CD8-positive, alpha-beta memory T cell (primary cell): ENCODE data around the gene FKBP5. TPM values are rescaled to one million over a fixed set of nuclear protein-coding genes. Genes with fewer than 3 reads are reported as not detected.

Experiments used
- CTCF ChIA-PET: fragments of 350-600 bp; sonication (Branson Sonifier 250); formaldehyde crosslinking; loops from one replicate; lab custom pipeline; 2021; ENCODE audit warnings: antibody characterized with exemption; lab: Charles Lee
- POLR2A ChIA-PET: fragments of 350-600 bp; sonication (Branson Sonifier 250); formaldehyde crosslinking; loops from one replicate; lab custom pipeline; 2021; ENCODE audit warnings: antibody characterized with exemption; lab: Charles Lee
- DNase-seq, 5 donors: peaks; one replicate each; pipeline versions ENCODE4 v3.0.0 to v3.0.0-alpha.2; 2020 to 2022; ENCODE audit warnings: mixed read lengths in 1 of 5
- H3K27ac ChIP-seq: one replicate; pipeline ENCODE4 v1.7.0; 2013; ENCODE audit warnings: low read depth, mild to moderate bottlenecking, low read length, moderate library complexity
- H3K27me3 ChIP-seq: 2 replicates; pipeline ENCODE4 v1.7.0; 2013; ENCODE audit warnings: low read length, mild to moderate bottlenecking; ENCODE audit not compliant: insufficient read depth, poor library complexity, severe bottlenecking
- H3K36me3 ChIP-seq: 2 replicates; pipeline ENCODE4 v1.7.0; 2013; ENCODE audit warnings: mild to moderate bottlenecking, low read length, moderate library complexity; ENCODE audit not compliant: insufficient read depth
- H3K4me1 ChIP-seq: 2 replicates; pipeline ENCODE4 v1.7.0; 2013; ENCODE audit warnings: mild to moderate bottlenecking, low read length, moderate library complexity; ENCODE audit not compliant: insufficient read depth
- H3K4me3 ChIP-seq: 2 replicates; pipeline ENCODE4 v1.7.0; 2013; ENCODE audit warnings: mild to moderate bottlenecking, low read length
- H3K9me3 ChIP-seq: 2 replicates; pipeline ENCODE4 v1.7.0; 2013; ENCODE audit warnings: mild to moderate bottlenecking, low read length
- H3K27ac Mint-ChIP-seq, 8 donors: one replicate each; pipeline ENCODE4 v1.8.0; 2020 to 2021; ENCODE audit warnings: mixed read lengths in 8 of 8, mild to moderate bottlenecking in 6 of 8, inconsistent platforms in 3 of 8, moderate library complexity in 3 of 8
- H3K27me3 Mint-ChIP-seq, 2 donors: one replicate each; pipeline ENCODE4 v1.8.0; 2020 to 2021; ENCODE audit warnings: mixed read lengths in 2 of 2, mild to moderate bottlenecking in 1 of 2, moderate library complexity in 1 of 2
- H3K36me3 Mint-ChIP-seq, 3 donors: one replicate each; pipeline ENCODE4 v1.8.0; 2020 to 2021; ENCODE audit warnings: mixed read lengths in 3 of 3, inconsistent platforms in 1 of 3, mild to moderate bottlenecking in 1 of 3
- H3K4me1 Mint-ChIP-seq, 3 donors: one replicate each; pipeline ENCODE4 v1.8.0; 2020 to 2021; ENCODE audit warnings: mixed read lengths in 3 of 3, inconsistent platforms in 1 of 3, mild to moderate bottlenecking in 1 of 3
- H3K4me3 Mint-ChIP-seq, 7 donors: one replicate each; pipeline ENCODE4 v1.8.0; 2020 to 2021; ENCODE audit warnings: mixed read lengths in 7 of 7, mild to moderate bottlenecking in 6 of 7, moderate library complexity in 4 of 7, inconsistent platforms in 2 of 7
- H3K9me3 Mint-ChIP-seq, 5 donors: one replicate each; pipeline ENCODE4 v1.8.0; 2020 to 2022; ENCODE audit warnings: mixed read lengths in 5 of 5, mild to moderate bottlenecking in 3 of 5, moderate library complexity in 2 of 5, inconsistent platforms in 1 of 5
- polyA plus RNA-seq: library from polyadenylated mRNA; unstranded; fragments of 300-500 nt; fragmentation: Illumina TruSeq; gene quantifications from one replicate; pipeline ENCODE4 v1.2.3, GENCODE V29; 2021
- total RNA-seq, 2 experiments: library from RNA; stranded (reverse); gene quantifications; one replicate each; pipeline ENCODE4 v1.2.3, GENCODE V29; 2021

FKBP5 gene
- total and polyA plus RNA-seq, 3 experiments from 2014 or later = 55.7 to 192 (median 58.8) TPM

GRCh38 chr6:35687658-35688604 is 784 bp downstream of the FKBP5 start:
- ChIA-PET CTCF (interaction anchor here (0.7 to 2.8 kb wide), 10 partner anchors 11 to 104 kb away, joined by 3 to 16 read pairs (median 4); partner anchors contain the start of gene ARMC12), POLR2A (interaction anchor here (1.2 to 2.6 kb wide), 6 partner anchors 18 to 85 kb away, joined by 4 to 15 read pairs (median 6); no protein-coding TSS in a partner anchor)
- H3K9me3 Mint-ChIP-seq = no peaks in the 10 kb centered on the region
- peaks cover 0 to 15% (median 0%) of the 10 kb centered on the region in 3 donors for H3K36me3 Mint-ChIP-seq
- no peaks in the 10 kb centered on the region for H3K27me3 Mint-ChIP-seq
- Histone ChIP-seq H3K27me3 (no peaks in the 10 kb centered on the region), H3K36me3 (no peaks in the 10 kb centered on the region), H3K9me3 (no peaks in the 10 kb centered on the region), H3K4me1 (peaks cover 7% of the 10 kb centered on the region), H3K27ac (peak overlapping the region; percentile 67), H3K4me3 (peak overlapping the region; percentile 89)
- peak overlapping the region; percentile 61 to 99 (median 94) for H3K27ac Mint-ChIP-seq
- peaks cover 17 to 33% (median 27%) of the 10 kb centered on the region in 3 donors for H3K4me1 Mint-ChIP-seq
- peak overlapping the region; percentile 92 to 100 (median 97) for H3K4me3 Mint-ChIP-seq
- peak; percentile 34 to 64 (median 46) for DNase-seq

DNA sequence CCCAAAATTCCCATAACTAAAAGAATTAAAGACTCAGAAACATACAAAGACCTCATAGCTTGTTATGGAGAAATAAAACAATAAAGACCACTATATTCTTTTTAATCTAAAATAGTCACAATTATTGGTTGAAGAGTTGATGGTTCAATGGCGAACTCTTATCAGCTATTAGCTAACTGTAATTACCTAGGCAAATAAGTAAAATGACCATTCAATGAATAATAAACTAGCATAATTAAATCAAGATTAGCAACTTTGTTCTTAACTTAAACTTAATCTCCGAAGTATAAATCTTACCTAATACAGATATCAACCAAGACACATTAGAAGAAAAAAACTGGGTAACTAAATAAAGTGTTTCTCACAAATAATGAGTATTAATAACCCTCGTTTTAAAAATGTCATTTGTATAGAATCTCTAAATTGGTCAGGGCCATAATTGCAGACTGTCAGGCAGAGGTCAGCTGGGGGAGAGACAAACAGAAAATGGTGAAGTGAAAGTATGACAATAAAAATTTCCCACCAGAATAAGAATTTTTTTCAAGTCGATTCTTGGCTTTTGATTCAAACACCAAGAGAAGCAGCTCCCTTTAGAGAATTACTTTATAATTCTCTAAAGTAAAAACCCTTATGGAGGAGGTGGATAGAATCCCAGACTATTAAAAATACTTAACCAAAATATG is 1.7 kb downstream of the FKBP5 start:
- Mint-ChIP-seq H3K27me3 (no peaks in the 10 kb centered on the region), H3K4me3 (peak overlapping the region; percentile 92 to 100 (median 97)), H3K27ac (peak overlapping the region; percentile 59 to 99 (median 92)), H3K4me1 (peaks cover 24 to 40% (median 36%) of the 10 kb centered on the region in 3 donors), H3K36me3 (peaks cover 0 to 18% (median 0%) of the 10 kb centered on the region in 3 donors), H3K9me3 (no peaks in the 10 kb centered on the region)
- H3K4me3 ChIP-seq = peak overlapping the region; percentile 89
- no peaks in the 10 kb centered on the region for H3K9me3 ChIP-seq
- no peaks in the 10 kb centered on the region for H3K36me3 ChIP-seq
- peak overlapping the region; percentile 67 for H3K27ac ChIP-seq
- no peaks in the 10 kb centered on the region for H3K27me3 ChIP-seq
- POLR2A ChIA-PET = interaction anchor here (0.6 to 2.6 kb wide), 5 partner anchors 10 to 63 kb away, joined by 3 to 15 read pairs (median 6); no protein-coding TSS in a partner anchor
- peaks cover 13% of the 10 kb centered on the region for H3K4me1 ChIP-seq
- DNase-seq = no peak
- CTCF ChIA-PET = interaction anchor here (0.7 to 2.8 kb wide), 11 partner anchors 10 to 103 kb away, joined by 3 to 16 read pairs (median 5); partner anchors contain the start of gene ARMC12

DNA sequence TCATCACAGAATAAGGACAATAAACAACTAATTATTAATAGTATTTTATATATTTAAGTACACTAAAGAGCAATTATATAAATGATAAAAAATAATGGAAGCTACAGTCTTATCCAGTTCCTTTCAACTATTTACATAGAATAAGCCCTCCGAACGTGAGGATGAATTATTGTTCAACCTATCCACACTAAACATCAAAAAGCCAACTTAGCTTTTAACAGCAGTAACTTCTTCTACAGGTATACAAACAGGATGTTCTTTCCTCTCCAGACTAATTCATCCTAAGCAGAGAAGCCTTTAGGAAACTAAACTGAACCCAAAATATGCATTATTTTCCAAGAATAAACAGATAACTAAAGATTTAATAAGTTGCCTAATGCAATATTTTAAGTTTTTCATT is 2.3 kb downstream of the FKBP5 start:
- H3K4me3 ChIP-seq = peak overlapping the region; percentile 89
- peaks cover 0 to 19% (median 0%) of the 10 kb centered on the region in 3 donors for H3K36me3 Mint-ChIP-seq

DNA sequence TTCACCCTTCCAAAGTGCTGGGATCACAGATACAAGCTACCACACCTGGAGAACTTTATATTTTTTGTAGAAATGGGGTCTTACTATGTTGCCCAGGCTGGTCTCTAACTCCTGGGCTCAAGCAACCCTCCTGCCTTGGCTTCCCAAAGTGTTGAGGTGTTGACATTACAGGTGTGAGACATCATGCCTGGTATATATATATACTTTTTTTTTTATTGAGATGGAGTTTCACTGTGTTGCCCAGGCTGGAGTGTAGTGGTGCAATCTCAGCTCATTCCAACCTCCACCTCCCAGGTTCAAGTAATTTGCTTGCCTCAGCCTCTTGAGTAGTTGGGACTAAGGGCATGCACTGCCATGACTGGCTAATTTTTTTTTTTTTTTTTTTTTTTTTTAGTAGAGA is 5.4 kb downstream of the FKBP5 start:
- Mint-ChIP-seq H3K9me3 (no peaks in the 10 kb centered on the region), H3K27me3 (no peaks in the 10 kb centered on the region), H3K4me3 (peak overlapping the region in 1 of 7 donors; percentile 36), H3K36me3 (peaks cover 4 to 33% (median 7%) of the 10 kb centered on the region in 3 donors), H3K4me1 (peaks cover 45 to 72% (median 68%) of the 10 kb centered on the region in 3 donors), H3K27ac (peak overlapping the region in 4 of 8 donors; percentile 26 to 66 (median 62))
- H3K27me3 ChIP-seq = no peaks in the 10 kb centered on the region
- peaks cover 40% of the 10 kb centered on the region for H3K4me1 ChIP-seq
- ChIA-PET POLR2A (interaction anchor here (0.6 to 1.2 kb wide), 2 partner anchors 81 to 798 kb away, joined by 3 to 4 read pairs; no protein-coding TSS in a partner anchor), CTCF (interaction anchor here (0.6 to 1.6 kb wide), 6 partner anchors 10 to 80 kb away, joined by 3 to 6 read pairs (median 4); no protein-coding TSS in a partner anchor)
- H3K36me3 ChIP-seq = no peaks in the 10 kb centered on the region
- H3K4me3 ChIP-seq = no peak overlapping the region
- no peaks in the 10 kb centered on the region for H3K9me3 ChIP-seq
- DNase-seq = no peak
- no peak overlapping the region for H3K27ac ChIP-seq

More for the DNA sequence above, 2.3 kb downstream of the FKBP5 start:
- Mint-ChIP-seq H3K4me3 (peak overlapping the region; percentile 92 to 100 (median 97)), H3K4me1 (peaks cover 28 to 46% (median 42%) of the 10 kb centered on the region in 3 donors), H3K27me3 (no peaks in the 10 kb centered on the region), H3K9me3 (no peaks in the 10 kb centered on the region), H3K27ac (peak overlapping the region in 3 of 8 donors; percentile 61 to 81 (median 64))
- ChIA-PET CTCF (interaction anchor here (1.1 to 2.8 kb wide), 9 partner anchors 13 to 102 kb away, joined by 3 to 16 read pairs (median 6); partner anchors contain the start of gene ARMC12), POLR2A (interaction anchor here (0.6 to 2.6 kb wide), 5 partner anchors 9 to 62 kb away, joined by 4 to 15 read pairs (median 6); no protein-coding TSS in a partner anchor)
- DNase-seq = no peak
- H3K4me1 ChIP-seq = peaks cover 18% of the 10 kb centered on the region
- H3K27ac ChIP-seq = peak overlapping the region; percentile 67
- no peaks in the 10 kb centered on the region for H3K27me3 ChIP-seq
- H3K36me3 ChIP-seq = no peaks in the 10 kb centered on the region
- H3K9me3 ChIP-seq = no peaks in the 10 kb centered on the region

- Mint-ChIP-seq H3K9me3 (no peaks in the 10 kb centered on the region), H3K36me3 (peaks cover 7 to 33% (median 10%) of the 10 kb centered on the region in 3 donors), H3K4me1 (peaks cover 54 to 81% (median 73%) of the 10 kb centered on the region in 3 donors), H3K27ac (peak overlapping the region in 6 of 8 donors; percentile 22 to 66 (median 33)), H3K27me3 (no peaks in the 10 kb centered on the region), H3K4me3 (peak overlapping the region in 5 of 7 donors; percentile 21 to 63 (median 56))
- no peak for DNase-seq
- Histone ChIP-seq H3K4me1 (peaks cover 52% of the 10 kb centered on the region), H3K9me3 (no peaks in the 10 kb centered on the region), H3K36me3 (no peaks in the 10 kb centered on the region), H3K27me3 (no peaks in the 10 kb centered on the region), H3K4me3 (no peak overlapping the region), H3K27ac (no peak overlapping the region)
- ChIA-PET POLR2A (no interaction called here), CTCF (interaction anchor here (1.0 to 2.3 kb wide), 3 partner anchors 9 to 57 kb away, joined by 3 to 9 read pairs (median 6); partner anchors contain the start of gene ARMC12)
Measured at GRCh38 chr6:35681298-35681697, 7.4 kb downstream of the FKBP5 start.

DNA sequence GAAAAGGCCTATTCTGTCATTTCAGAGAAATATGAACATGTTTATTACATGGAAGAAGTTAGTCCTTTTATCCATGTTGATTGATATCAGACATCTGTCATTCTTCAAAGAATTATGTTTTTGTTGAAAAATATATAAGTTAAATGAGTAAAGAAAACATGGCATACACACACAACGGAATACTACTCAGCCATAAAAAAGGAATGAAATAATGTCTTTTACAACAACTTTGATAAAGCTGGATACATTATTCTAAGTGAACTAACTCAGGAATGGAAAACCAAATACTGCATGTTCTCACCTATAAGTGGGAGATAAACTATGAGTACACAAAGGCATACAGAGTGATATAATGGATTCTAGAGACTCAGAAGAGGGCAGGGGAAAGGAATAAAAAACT is 9.3 kb downstream of the FKBP5 start:
- H3K36me3 ChIP-seq = no peaks in the 10 kb centered on the region
- H3K4me1 Mint-ChIP-seq = peaks cover 63 to 88% (median 86%) of the 10 kb centered on the region in 3 donors
- no peaks in the 10 kb centered on the region for H3K27me3 ChIP-seq
- H3K4me3 Mint-ChIP-seq = no peak overlapping the region
- H3K36me3 Mint-ChIP-seq = peaks cover 7 to 33% (median 10%) of the 10 kb centered on the region in 3 donors
- H3K27ac Mint-ChIP-seq = peak overlapping the region in 2 of 8 donors; percentile 10 to 18
- H3K4me1 ChIP-seq = peaks cover 69% of the 10 kb centered on the region
- ChIA-PET CTCF (interaction anchor here (2.3 kb wide), 1 partner anchor 58 kb away, joined by 9 read pairs; the partner anchor contains the start of gene ARMC12), POLR2A (no interaction called here)
- H3K27ac ChIP-seq = no peak overlapping the region
- H3K9me3 Mint-ChIP-seq = no peaks in the 10 kb centered on the region
- H3K4me3 ChIP-seq = no peak overlapping the region
- no peak for DNase-seq
- no peaks in the 10 kb centered on the region for H3K9me3 ChIP-seq
- H3K27me3 Mint-ChIP-seq = no peaks in the 10 kb centered on the region

GRCh38 chr6:35678814-35679213 is 9.9 kb downstream of the FKBP5 start:
- no peaks in the 10 kb centered on the region for H3K9me3 ChIP-seq
- no peak overlapping the region for H3K27ac ChIP-seq
- H3K27ac Mint-ChIP-seq = peak overlapping the region in 5 of 8 donors; percentile 14 to 55 (median 41)
- no peaks in the 10 kb centered on the region for H3K9me3 Mint-ChIP-seq
- no peaks in the 10 kb centered on the region for H3K36me3 ChIP-seq
- H3K27me3 ChIP-seq = no peaks in the 10 kb centered on the region
- ChIA-PET POLR2A (no interaction called here), CTCF (interaction anchor here (2.3 kb wide), 1 partner anchor 58 kb away, joined by 9 read pairs; the partner anchor contains the start of gene ARMC12)
- no peak for DNase-seq
- peaks cover 75% of the 10 kb centered on the region for H3K4me1 ChIP-seq
- H3K4me3 ChIP-seq = no peak overlapping the region
- no peaks in the 10 kb centered on the region for H3K27me3 Mint-ChIP-seq
- peaks cover 7 to 31% (median 10%) of the 10 kb centered on the region in 3 donors for H3K36me3 Mint-ChIP-seq
- H3K4me1 Mint-ChIP-seq = peaks cover 69 to 94% (median 91%) of the 10 kb centered on the region in 3 donors
- H3K4me3 Mint-ChIP-seq = peak overlapping the region in 2 of 7 donors; percentile 7 to 29
